Activated T-cell treated with anti-CD3 and anti-CD28 coated beads for 1 hour (primary cell): Measurements from ENCODE around the gene EFEMP1.
"Not testable (repeated sequence)": the region's sequence is repeated elsewhere in the genome, so short reads cannot be mapped to it uniquely, and the experiment has no call there.

ENCODE experiments used
- DNase-seq: peaks from one replicate; pipeline ENCODE4 v3.0.0-alpha.2; 2020; ENCODE audit warnings: low read depth

EFEMP1 gene

GRCh38 chr2:55862673-55863390 lies 60.8 kb downstream of the EFEMP1 start:
- no peak for DNase-seq

- DNase-seq = no peak
These were observed 61.3 kb downstream of the EFEMP1 start for GRCh38 chr2:55862246-55862645.

- DNase-seq = no peak
These were observed 61.8 kb downstream of the EFEMP1 start for GRCh38 chr2:55861733-55862132.

- no peak for DNase-seq
These were observed 62.8 kb downstream of the EFEMP1 start for GRCh38 chr2:55860832-55861231.

GRCh38 chr2:55859875-55860274 lies 63.7 kb downstream of the EFEMP1 start:
- no peak for DNase-seq

- no peak for DNase-seq
These were observed 65.8 kb downstream of the EFEMP1 start for GRCh38 chr2:55857766-55858165.

DNA sequence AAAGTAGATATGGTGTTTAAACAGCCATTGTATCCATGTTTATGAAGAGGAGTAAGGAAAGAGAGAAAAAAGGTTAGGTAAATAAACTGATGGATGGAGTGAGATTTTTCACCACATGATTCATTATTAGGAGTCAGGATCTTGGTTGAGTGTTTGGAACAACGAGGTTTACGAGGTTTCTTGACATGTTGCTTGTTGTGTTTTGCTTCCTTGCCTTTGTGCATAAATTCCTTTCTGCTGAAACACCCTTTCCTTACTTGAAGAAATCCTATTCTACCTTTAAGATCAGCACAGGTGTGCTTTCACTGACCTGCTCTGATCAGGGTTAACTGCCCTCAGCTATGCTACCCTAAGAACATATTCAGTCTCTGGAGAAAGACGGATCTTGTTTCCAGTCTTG lies 66.6 kb downstream of the EFEMP1 start:
- DNase-seq = no peak

- DNase-seq = no peak
These were observed 75.5 kb downstream of the EFEMP1 start for GRCh38 chr2:55848096-55848495.

- DNase-seq = no peak
These were observed 77.2 kb downstream of the EFEMP1 start for GRCh38 chr2:55846426-55846825.

DNA sequence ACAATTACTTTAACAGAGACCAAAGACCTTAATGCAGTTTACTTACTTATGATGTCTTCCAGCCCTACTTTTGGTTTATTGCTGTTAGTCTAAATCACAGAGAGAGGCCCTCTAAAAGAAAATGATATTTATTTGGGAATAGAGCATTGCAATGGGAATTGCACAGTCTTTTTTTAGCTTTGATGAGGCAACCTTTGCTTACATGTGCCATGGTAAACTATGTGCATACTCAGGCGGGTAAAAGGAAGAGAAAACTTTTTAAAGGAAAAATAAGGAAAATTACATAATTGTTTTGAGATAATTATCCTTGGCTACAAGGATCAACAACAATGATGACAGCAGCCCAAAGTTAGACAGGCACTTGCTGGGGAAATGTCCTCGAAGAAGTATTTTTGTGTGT lies 78.6 kb downstream of the EFEMP1 start:
- no peak for DNase-seq

DNA sequence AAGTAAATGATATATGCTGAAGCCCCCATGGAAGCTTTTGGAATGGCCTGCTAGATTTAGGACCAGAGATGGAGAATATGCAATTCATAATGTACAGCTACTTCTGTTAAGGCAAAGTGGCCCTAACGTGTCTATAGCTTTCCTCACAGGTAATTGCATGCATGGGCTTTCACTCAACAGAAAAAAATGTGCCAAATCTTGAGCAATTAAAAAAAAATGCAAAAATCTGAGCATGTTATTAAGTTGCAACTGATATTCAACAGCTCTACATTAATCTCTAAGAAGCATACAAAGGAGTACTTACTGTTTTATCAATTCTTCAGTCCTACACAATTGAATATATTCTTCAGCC lies 79.6 kb downstream of the EFEMP1 start:
- no peak for DNase-seq

- DNase-seq = no peak
These were observed 80.2 kb downstream of the EFEMP1 start for GRCh38 chr2:55843096-55843993.

DNA sequence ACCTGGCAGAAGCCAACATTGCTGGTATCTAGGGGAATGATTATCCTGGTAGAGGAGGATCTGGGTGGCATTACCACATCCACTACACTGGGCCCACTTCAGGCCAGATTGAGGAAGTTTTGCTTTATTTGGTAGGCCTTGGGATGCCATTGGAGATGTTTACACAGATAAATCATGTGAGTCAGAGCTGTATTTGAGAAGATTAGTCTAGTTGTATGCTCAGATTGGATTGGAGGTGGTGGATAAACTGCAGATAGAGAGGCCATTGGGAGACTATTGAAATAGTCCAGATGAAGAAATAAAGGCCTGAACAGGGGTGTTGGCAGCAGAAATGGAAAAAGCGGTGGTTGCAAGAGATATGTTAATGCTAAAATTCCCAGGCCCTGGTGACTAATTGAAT lies 81.5 kb downstream of the EFEMP1 start:
- no peak for DNase-seq

GRCh38 chr2:55840460-55840859 lies 83.1 kb downstream of the EFEMP1 start:
- no peak for DNase-seq

DNA sequence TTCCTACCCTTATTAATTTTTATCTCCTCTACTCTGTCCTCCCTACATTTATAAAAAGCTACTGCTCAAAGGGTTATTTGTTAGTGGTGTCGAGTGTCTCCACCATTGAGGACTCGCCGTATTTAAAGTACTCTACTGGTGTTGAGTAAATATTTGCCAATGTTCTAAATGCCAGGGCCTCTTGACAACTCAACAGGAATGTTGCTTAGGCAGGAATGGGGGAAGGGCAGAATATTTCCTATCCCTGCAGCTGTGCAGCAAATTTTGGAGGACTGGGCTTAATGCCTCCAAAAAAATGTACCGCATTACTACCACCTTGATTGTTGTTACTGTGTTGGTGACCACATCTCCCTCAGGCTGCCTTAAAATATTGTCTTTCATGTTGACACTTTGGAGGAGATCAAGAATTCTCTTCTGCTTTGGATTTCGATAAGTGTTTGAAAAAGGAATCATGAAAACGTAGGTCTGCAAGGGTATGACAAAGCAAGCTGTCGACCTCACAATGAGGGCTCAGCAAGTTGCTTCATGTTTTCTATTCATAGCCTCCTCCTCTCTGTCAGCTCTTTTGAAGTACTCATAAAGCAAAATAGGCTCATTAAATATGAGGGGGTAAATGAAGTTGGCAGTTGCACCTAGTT lies 84.3 kb downstream of the EFEMP1 start:
- no peak for DNase-seq

DNA sequence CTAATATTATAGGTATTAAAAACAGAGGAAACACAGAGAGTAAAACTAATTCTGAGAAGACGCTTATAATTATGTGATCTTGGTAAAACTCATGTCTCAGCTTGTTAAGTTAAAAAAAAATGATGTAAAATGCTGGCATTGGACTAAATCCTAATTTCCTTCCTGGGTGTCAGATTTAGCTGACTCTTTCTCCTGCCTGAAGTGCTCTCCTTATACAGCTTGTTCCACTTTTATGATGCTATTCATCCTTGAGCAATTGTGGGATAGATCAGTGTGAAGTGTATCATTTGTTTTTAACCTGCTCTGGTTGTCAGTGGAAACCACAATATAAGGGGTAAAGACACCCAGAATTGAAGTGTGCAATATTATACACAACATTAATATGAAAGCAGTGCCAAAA lies 84.9 kb downstream of the EFEMP1 start:
- no peak for DNase-seq

- not testable (repeated sequence) for DNase-seq
These were observed 85.5 kb downstream of the EFEMP1 start for GRCh38 chr2:55838117-55838516.

- no peak for DNase-seq
These were observed 86.5 kb downstream of the EFEMP1 start for GRCh38 chr2:55837073-55837472.

- DNase-seq = not testable (repeated sequence)
These were observed 91.7 kb downstream of the EFEMP1 start for GRCh38 chr2:55831671-55832410.

- no peak for DNase-seq
These were observed 95.7 kb downstream of the EFEMP1 start for GRCh38 chr2:55827855-55828254.

DNA sequence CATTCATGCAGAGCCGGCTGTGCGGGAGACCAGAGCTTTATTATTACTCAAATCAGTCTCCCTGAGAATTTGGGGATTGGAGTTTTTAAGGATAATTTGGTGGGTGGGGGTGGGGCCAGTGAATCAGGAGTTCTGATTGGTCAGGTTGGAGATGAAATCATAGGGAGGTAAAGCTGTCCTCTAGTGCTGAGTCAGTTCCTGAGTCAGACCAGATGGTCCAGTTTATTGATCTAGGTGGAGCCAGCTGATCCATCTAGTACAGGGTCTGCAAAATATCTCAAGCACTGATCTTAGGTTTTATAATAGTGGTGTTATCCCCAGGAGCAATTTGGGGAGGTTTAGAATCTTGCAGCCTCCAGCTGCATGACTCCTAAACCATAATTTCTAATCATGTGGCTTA lies 96.2 kb downstream of the EFEMP1 start:
- DNase-seq = not testable (repeated sequence)

- DNase-seq = no peak
These were observed 97.3 kb downstream of the EFEMP1 start for GRCh38 chr2:55826246-55826645.
